ENCODE measurements around the gene FARS2. TPM values are rescaled to one million over a fixed set of nuclear protein-coding genes. Genes with fewer than 3 reads are reported as not detected.

FARS2 gene
- polyA plus RNA-seq, 1 experiment = 17.9 TPM

GRCh38 chr6:5809450-5809849, 548.1 kb downstream of the FARS2 start:
- DNase-seq (ENCODE audit: low read depth) = no peak
- Histone ChIP-seq H3K4me3 (ENCODE audit: low read depth, low read length) (no peak overlapping the region), H3K36me3 (ENCODE audit: control insufficient read depth, insufficient read depth, low read length) (no peaks in the 10 kb centered on the region), H3K27me3 (ENCODE audit: control insufficient read depth, insufficient read depth, low read length) (no peaks in the 10 kb centered on the region)
- ChIA-PET POLR2A (no interaction called here), CTCF (no interaction called here)
- TF ChIP-seq CTCF (IDR thresholded peaks at IDR 0.05; ENCODE audit: insufficient read depth, low read depth, low read length) = no peak

- DNase-seq (ENCODE audit: low read depth) = no peak
- TF ChIP-seq CTCF (IDR thresholded peaks at IDR 0.05; ENCODE audit: insufficient read depth, low read depth, low read length) = no peak
- CTCF ChIA-PET = no interaction called here
- H3K4me3 ChIP-seq (ENCODE audit: low read depth, low read length) = no peak overlapping the region
- no peaks in the 10 kb centered on the region for H3K36me3 ChIP-seq (ENCODE audit: control insufficient read depth, insufficient read depth, low read length)
- H3K27me3 ChIP-seq (ENCODE audit: control insufficient read depth, insufficient read depth, low read length) = no peaks in the 10 kb centered on the region
- POLR2A ChIA-PET = no interaction called here
Measured at GRCh38 chr6:5811997-5812396, 550.7 kb downstream of the FARS2 start.

- no peak for TF ChIP-seq CTCF (IDR thresholded peaks at IDR 0.05; ENCODE audit: insufficient read depth, low read depth, low read length)
- H3K27me3 ChIP-seq (ENCODE audit: control insufficient read depth, insufficient read depth, low read length) = no peaks in the 10 kb centered on the region
- ChIA-PET CTCF (no interaction called here), POLR2A (no interaction called here)
- no peak for DNase-seq (ENCODE audit: low read depth)
- H3K4me3 ChIP-seq (ENCODE audit: low read depth, low read length) = no peak overlapping the region
- no peaks in the 10 kb centered on the region for H3K36me3 ChIP-seq (ENCODE audit: control insufficient read depth, insufficient read depth, low read length)
Measured at GRCh38 chr6:5813625-5814027, 552.3 kb downstream of the FARS2 start.

- TF ChIP-seq CTCF (IDR thresholded peaks at IDR 0.05; ENCODE audit: insufficient read depth, low read depth, low read length) = no peak
- CTCF ChIA-PET = no interaction called here
- no peak for DNase-seq (ENCODE audit: low read depth)
- POLR2A ChIA-PET = no interaction called here
- H3K4me3 ChIP-seq (ENCODE audit: low read depth, low read length) = no peak overlapping the region
- no peaks in the 10 kb centered on the region for H3K27me3 ChIP-seq (ENCODE audit: control insufficient read depth, insufficient read depth, low read length)
- no peaks in the 10 kb centered on the region for H3K36me3 ChIP-seq (ENCODE audit: control insufficient read depth, insufficient read depth, low read length)
Measured at GRCh38 chr6:5814116-5814515, 552.8 kb downstream of the FARS2 start.

- CTCF ChIA-PET = no interaction called here
Measured at GRCh38 chr6:5814901-5815300, 553.6 kb downstream of the FARS2 start.

More at GRCh38 chr6:5814901-5815300, 553.6 kb downstream of the FARS2 start:
- H3K36me3 ChIP-seq (ENCODE audit: control insufficient read depth, insufficient read depth, low read length) = no peaks in the 10 kb centered on the region
- H3K27me3 ChIP-seq (ENCODE audit: control insufficient read depth, insufficient read depth, low read length) = no peaks in the 10 kb centered on the region
- DNase-seq (ENCODE audit: low read depth) = no peak
- POLR2A ChIA-PET = no interaction called here
- H3K4me3 ChIP-seq (ENCODE audit: low read depth, low read length) = no peak overlapping the region
- TF ChIP-seq CTCF (IDR thresholded peaks at IDR 0.05; ENCODE audit: insufficient read depth, low read depth, low read length) = no peak
